Measurements from ENCODE around the gene OR7A10.

The OR7A10 gene

GRCh38 chr19:14814982-14815652, 33.6 kb downstream of the OR7A10 start:
- H3K9ac ChIP-seq (ENCODE audit: low read length), result no peak overlapping the region
- DNase-seq, result peak in 1 of 2 donors; percentile 41
- no peak overlapping the region for H3K18ac ChIP-seq (ENCODE audit: low read length)
- H3K36me3 ChIP-seq (ENCODE audit: control insufficient read depth in 1 of 2, insufficient read depth in 2 of 2, low read length in 2 of 2), result no peaks in the 10 kb centered on the region
- H4K8ac ChIP-seq (ENCODE audit: low read depth, low read length), result no peak overlapping the region
- peaks cover 5% of the 10 kb centered on the region for H3K9me3 ChIP-seq (ENCODE audit: insufficient read depth, low read depth, low read length)
- H2AK5ac ChIP-seq (ENCODE audit: low read length), result no peak overlapping the region
- no CpG with 5 or more reads among the region's 2 CpGs for WGBS (ENCODE audit: extremely low coverage, insufficient coverage, insufficient read length)
- no peaks in the 10 kb centered on the region for H3K79me2 ChIP-seq (ENCODE audit: control insufficient read depth, insufficient read depth, low read length, poor library complexity)
- no peak overlapping the region for H3K4ac ChIP-seq (ENCODE audit: low read depth, low read length)
- H2BK5ac ChIP-seq (ENCODE audit: low read depth, low read length, poor library complexity), result no peak overlapping the region
- no peaks in the 10 kb centered on the region for H3K27me3 ChIP-seq (ENCODE audit: insufficient read depth, low read length)
- H3K14ac ChIP-seq (ENCODE audit: low read length), result no peak overlapping the region
- H4K91ac ChIP-seq (ENCODE audit: low read depth, low read length), result no peak overlapping the region
- H3K27ac ChIP-seq (ENCODE audit: low read depth, low read length), result no peak overlapping the region
- no peak overlapping the region for H4K12ac ChIP-seq (ENCODE audit: low read depth, low read length)
- no peak overlapping the region for H2BK12ac ChIP-seq (ENCODE audit: low read length)
- no peaks in the 10 kb centered on the region for H3K79me1 ChIP-seq (ENCODE audit: low read length)
- no peak overlapping the region for H3K4me3 ChIP-seq (ENCODE audit: low read depth, low read length)
- H3K23ac ChIP-seq (ENCODE audit: low read length), result no peak overlapping the region
- no peak overlapping the region for H3K4me2 ChIP-seq (ENCODE audit: low read length)
- no peaks in the 10 kb centered on the region for H3K4me1 ChIP-seq (ENCODE audit: control insufficient read depth in 1 of 2, insufficient read depth in 2 of 2, low read length in 2 of 2)
- no peak overlapping the region for H2AFZ ChIP-seq (ENCODE audit: insufficient read depth, low read length, poor library complexity)
- no peak overlapping the region for H2BK120ac ChIP-seq (ENCODE audit: insufficient read depth, low read length, poor library complexity)

- no peak overlapping the region for H4K12ac ChIP-seq (ENCODE audit: low read depth, low read length)
- no peak overlapping the region for H4K91ac ChIP-seq (ENCODE audit: low read depth, low read length)
- H3K79me1 ChIP-seq (ENCODE audit: low read length), result no peaks in the 10 kb centered on the region
- H3K27me3 ChIP-seq (ENCODE audit: insufficient read depth, low read length), result no peaks in the 10 kb centered on the region
- H2BK120ac ChIP-seq (ENCODE audit: insufficient read depth, low read length, poor library complexity), result no peak overlapping the region
- no peak overlapping the region for H2BK5ac ChIP-seq (ENCODE audit: low read depth, low read length, poor library complexity)
- H3K36me3 ChIP-seq (ENCODE audit: control insufficient read depth in 1 of 2, insufficient read depth in 2 of 2, low read length in 2 of 2), result no peaks in the 10 kb centered on the region
- no peak overlapping the region for H3K23ac ChIP-seq (ENCODE audit: low read length)
- no peak overlapping the region for H3K14ac ChIP-seq (ENCODE audit: low read length)
- no peak overlapping the region for H2BK12ac ChIP-seq (ENCODE audit: low read length)
- H4K8ac ChIP-seq (ENCODE audit: low read depth, low read length), result no peak overlapping the region
- H3K9me3 ChIP-seq (ENCODE audit: insufficient read depth, low read depth, low read length), result peaks cover 2% of the 10 kb centered on the region
- H2AK5ac ChIP-seq (ENCODE audit: low read length), result no peak overlapping the region
- no peaks in the 10 kb centered on the region for H3K79me2 ChIP-seq (ENCODE audit: control insufficient read depth, insufficient read depth, low read length, poor library complexity)
- H3K4me1 ChIP-seq (ENCODE audit: control insufficient read depth in 1 of 2, insufficient read depth in 2 of 2, low read length in 2 of 2), result no peaks in the 10 kb centered on the region
- no peak for DNase-seq
- no CpG with 5 or more reads among the region's 9 CpGs for whole genome bisulfite sequencing (ENCODE audit: extremely low coverage, insufficient coverage, insufficient read length)
- H3K18ac ChIP-seq (ENCODE audit: low read length), result no peak overlapping the region
- no peak overlapping the region for H3K4me2 ChIP-seq (ENCODE audit: low read length)
- no peak overlapping the region for H3K4me3 ChIP-seq (ENCODE audit: low read depth, low read length)
- H3K4ac ChIP-seq (ENCODE audit: low read depth, low read length), result no peak overlapping the region
- H2AFZ ChIP-seq (ENCODE audit: insufficient read depth, low read length, poor library complexity), result no peak overlapping the region
- no peak overlapping the region for H3K9ac ChIP-seq (ENCODE audit: low read length)
- H3K27ac ChIP-seq (ENCODE audit: low read depth, low read length), result no peak overlapping the region
Observed at GRCh38 chr19:14809272-14810057, 39.3 kb downstream of the OR7A10 start.

GRCh38 chr19:14804765-14805164, 44.0 kb downstream of the OR7A10 start:
- DNase-seq, result peak; percentile 10 to 26
- no peaks in the 10 kb centered on the region for H3K79me1 ChIP-seq (ENCODE audit: low read length)
- H3K18ac ChIP-seq (ENCODE audit: low read length), result no peak overlapping the region
- no peak overlapping the region for H4K91ac ChIP-seq (ENCODE audit: low read depth, low read length)
- H3K4me1 ChIP-seq (ENCODE audit: control insufficient read depth in 1 of 2, insufficient read depth in 2 of 2, low read length in 2 of 2), result no peaks in the 10 kb centered on the region
- no peak overlapping the region for H4K8ac ChIP-seq (ENCODE audit: low read depth, low read length)
- H3K79me2 ChIP-seq (ENCODE audit: control insufficient read depth, insufficient read depth, low read length, poor library complexity), result no peaks in the 10 kb centered on the region
- H3K27me3 ChIP-seq (ENCODE audit: insufficient read depth, low read length), result no peaks in the 10 kb centered on the region
- no peak overlapping the region for H2BK5ac ChIP-seq (ENCODE audit: low read depth, low read length, poor library complexity)
- H3K4ac ChIP-seq (ENCODE audit: low read depth, low read length), result no peak overlapping the region
- no peaks in the 10 kb centered on the region for H3K36me3 ChIP-seq (ENCODE audit: control insufficient read depth in 1 of 2, insufficient read depth in 2 of 2, low read length in 2 of 2)
- H3K4me2 ChIP-seq (ENCODE audit: low read length), result no peak overlapping the region
- H3K4me3 ChIP-seq (ENCODE audit: low read depth, low read length), result no peak overlapping the region
- no peak overlapping the region for H2AK5ac ChIP-seq (ENCODE audit: low read length)
- no peak overlapping the region for H3K9ac ChIP-seq (ENCODE audit: low read length)
- peaks cover 2% of the 10 kb centered on the region for H3K9me3 ChIP-seq (ENCODE audit: insufficient read depth, low read depth, low read length)
- no peak overlapping the region for H3K14ac ChIP-seq (ENCODE audit: low read length)
- H2BK12ac ChIP-seq (ENCODE audit: low read length), result no peak overlapping the region
- no peak overlapping the region for H4K12ac ChIP-seq (ENCODE audit: low read depth, low read length)
- no peak overlapping the region for H3K23ac ChIP-seq (ENCODE audit: low read length)
- H2BK120ac ChIP-seq (ENCODE audit: insufficient read depth, low read length, poor library complexity), result no peak overlapping the region
- WGBS (ENCODE audit: extremely low coverage, insufficient coverage, insufficient read length), result no CpG with 5 or more reads among the region's 3 CpGs
- H2AFZ ChIP-seq (ENCODE audit: insufficient read depth, low read length, poor library complexity), result no peak overlapping the region
- no peak overlapping the region for H3K27ac ChIP-seq (ENCODE audit: low read depth, low read length)

GRCh38 chr19:14798760-14799159, 50.0 kb downstream of the OR7A10 start:
- Histone ChIP-seq H3K27ac (ENCODE audit: low read depth, low read length) (no peak overlapping the region), H3K79me1 (ENCODE audit: low read length) (no peaks in the 10 kb centered on the region), H4K12ac (ENCODE audit: low read depth, low read length) (no peak overlapping the region), H3K4me1 (ENCODE audit: control insufficient read depth in 1 of 2, insufficient read depth in 2 of 2, low read length in 2 of 2) (no peaks in the 10 kb centered on the region), H3K36me3 (ENCODE audit: control insufficient read depth in 1 of 2, insufficient read depth in 2 of 2, low read length in 2 of 2) (no peaks in the 10 kb centered on the region), H2BK5ac (ENCODE audit: low read depth, low read length, poor library complexity) (no peak overlapping the region), H2AFZ (ENCODE audit: insufficient read depth, low read length, poor library complexity) (no peak overlapping the region), H2BK120ac (ENCODE audit: insufficient read depth, low read length, poor library complexity) (no peak overlapping the region), H4K91ac (ENCODE audit: low read depth, low read length) (no peak overlapping the region), H2BK12ac (ENCODE audit: low read length) (no peak overlapping the region), H3K27me3 (ENCODE audit: insufficient read depth, low read length) (no peaks in the 10 kb centered on the region), H3K9me3 (ENCODE audit: insufficient read depth, low read depth, low read length) (peaks cover 2% of the 10 kb centered on the region), H3K9ac (ENCODE audit: low read length) (no peak overlapping the region), H3K4me3 (ENCODE audit: low read depth, low read length) (no peak overlapping the region), H3K18ac (ENCODE audit: low read length) (no peak overlapping the region), H3K14ac (ENCODE audit: low read length) (no peak overlapping the region), H3K4ac (ENCODE audit: low read depth, low read length) (no peak overlapping the region), H2AK5ac (ENCODE audit: low read length) (no peak overlapping the region), H3K79me2 (ENCODE audit: control insufficient read depth, insufficient read depth, low read length, poor library complexity) (no peaks in the 10 kb centered on the region), H3K23ac (ENCODE audit: low read length) (no peak overlapping the region), H4K8ac (ENCODE audit: low read depth, low read length) (no peak overlapping the region), H3K4me2 (ENCODE audit: low read length) (no peak overlapping the region)
- WGBS (ENCODE audit: extremely low coverage, insufficient coverage, insufficient read length), result no CpG with 5 or more reads among the region's 5 CpGs
- DNase-seq, result no peak
